Epithelial cell of esophagus (primary cell): ENCODE results near the gene ASTN2.

Experiments
- DNase-seq: peaks from one replicate; pipeline ENCODE4 v3.0.0; 2010; ENCODE audit warnings: low read depth
- H3K4me3 ChIP-seq: 2 replicates; pipeline ENCODE4 v1.5.1; 2011; ENCODE audit warnings: mild to moderate bottlenecking, low read length, control low read depth
- TF ChIP-seq, protein P1 (sequence below): IDR thresholded peaks from 2 replicates; pipeline ENCODE4 v1.5.1; 2011; ENCODE audit warnings: low read depth, mild to moderate bottlenecking, low read length, control low read depth, inconsistent platforms; ENCODE audit not compliant: insufficient read depth; ENCODE audit errors: missing control alignments

The ASTN2 gene

DNA sequence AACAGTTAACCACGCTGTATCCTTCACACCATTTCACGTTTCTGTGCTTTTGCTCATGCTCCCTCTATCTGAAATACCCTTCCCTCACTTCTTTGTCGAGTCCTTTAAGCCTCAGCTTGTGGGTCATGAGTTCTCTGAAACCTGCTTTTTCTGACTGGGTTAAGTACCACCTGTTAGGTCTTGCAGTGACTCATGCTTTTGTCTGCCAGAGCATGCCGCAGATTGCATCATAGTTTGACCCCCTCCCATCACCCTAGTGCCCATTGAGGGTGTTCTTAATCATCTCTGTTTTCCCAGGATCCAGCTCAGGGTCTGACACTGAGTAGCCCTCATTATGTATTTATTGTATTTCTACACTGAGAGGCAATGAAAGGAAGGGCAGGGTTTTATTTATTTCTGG, 190.2 kb downstream of the ASTN2 start:
- no peak for DNase-seq
- TF ChIP-seq, protein P1, sequence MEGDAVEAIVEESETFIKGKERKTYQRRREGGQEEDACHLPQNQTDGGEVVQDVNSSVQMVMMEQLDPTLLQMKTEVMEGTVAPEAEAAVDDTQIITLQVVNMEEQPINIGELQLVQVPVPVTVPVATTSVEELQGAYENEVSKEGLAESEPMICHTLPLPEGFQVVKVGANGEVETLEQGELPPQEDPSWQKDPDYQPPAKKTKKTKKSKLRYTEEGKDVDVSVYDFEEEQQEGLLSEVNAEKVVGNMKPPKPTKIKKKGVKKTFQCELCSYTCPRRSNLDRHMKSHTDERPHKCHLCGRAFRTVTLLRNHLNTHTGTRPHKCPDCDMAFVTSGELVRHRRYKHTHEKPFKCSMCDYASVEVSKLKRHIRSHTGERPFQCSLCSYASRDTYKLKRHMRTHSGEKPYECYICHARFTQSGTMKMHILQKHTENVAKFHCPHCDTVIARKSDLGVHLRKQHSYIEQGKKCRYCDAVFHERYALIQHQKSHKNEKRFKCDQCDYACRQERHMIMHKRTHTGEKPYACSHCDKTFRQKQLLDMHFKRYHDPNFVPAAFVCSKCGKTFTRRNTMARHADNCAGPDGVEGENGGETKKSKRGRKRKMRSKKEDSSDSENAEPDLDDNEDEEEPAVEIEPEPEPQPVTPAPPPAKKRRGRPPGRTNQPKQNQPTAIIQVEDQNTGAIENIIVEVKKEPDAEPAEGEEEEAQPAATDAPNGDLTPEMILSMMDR: no peak
- no peak overlapping the region for H3K4me3 ChIP-seq

DNA sequence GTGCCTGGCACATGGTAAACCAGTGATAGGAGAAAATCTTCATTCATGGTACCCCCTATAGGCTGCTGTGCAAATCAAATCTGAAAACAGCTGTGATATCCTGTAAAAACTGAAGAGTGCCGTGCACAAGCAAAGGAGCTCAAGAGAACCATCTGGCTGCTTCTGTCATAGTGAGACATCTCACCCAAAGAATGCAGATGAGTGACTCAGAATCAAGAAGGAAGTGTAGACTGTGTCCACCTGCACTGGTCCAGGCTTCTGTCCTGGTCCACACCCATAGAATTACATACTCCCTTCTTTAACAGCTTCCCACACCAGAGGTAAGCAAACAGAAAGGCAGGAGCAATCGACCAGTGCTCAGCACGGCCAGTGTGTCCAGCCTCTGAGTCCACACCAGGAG, 195.9 kb downstream of the ASTN2 start:
- peak; percentile 10 for DNase-seq
- TF ChIP-seq, protein P1: no peak

DNA sequence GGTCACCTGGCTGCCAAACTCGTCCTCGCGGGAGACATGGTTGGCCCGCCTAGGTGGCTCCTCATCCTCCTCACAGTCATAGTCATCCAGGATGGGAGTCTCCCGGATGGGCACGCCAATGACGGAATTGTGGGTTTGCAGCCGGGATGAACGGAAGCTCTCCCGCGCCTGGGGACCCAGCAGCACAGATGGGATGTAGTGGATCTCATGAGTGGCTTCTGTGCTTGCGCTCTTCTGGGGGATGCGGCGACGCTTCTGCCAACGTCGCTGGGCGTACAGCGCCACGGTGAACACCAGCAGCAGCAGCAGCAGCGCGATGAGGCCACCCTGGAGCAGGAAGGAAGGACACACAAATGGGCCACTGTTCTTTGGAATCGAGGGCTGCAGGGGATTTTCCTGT, 200.4 kb downstream of the ASTN2 start:
- no peak for DNase-seq
- TF ChIP-seq, protein P1: no peak
- no peak overlapping the region for H3K4me3 ChIP-seq

More for the DNA sequence above, 195.9 kb downstream of the ASTN2 start:
- no peak overlapping the region for H3K4me3 ChIP-seq

DNA sequence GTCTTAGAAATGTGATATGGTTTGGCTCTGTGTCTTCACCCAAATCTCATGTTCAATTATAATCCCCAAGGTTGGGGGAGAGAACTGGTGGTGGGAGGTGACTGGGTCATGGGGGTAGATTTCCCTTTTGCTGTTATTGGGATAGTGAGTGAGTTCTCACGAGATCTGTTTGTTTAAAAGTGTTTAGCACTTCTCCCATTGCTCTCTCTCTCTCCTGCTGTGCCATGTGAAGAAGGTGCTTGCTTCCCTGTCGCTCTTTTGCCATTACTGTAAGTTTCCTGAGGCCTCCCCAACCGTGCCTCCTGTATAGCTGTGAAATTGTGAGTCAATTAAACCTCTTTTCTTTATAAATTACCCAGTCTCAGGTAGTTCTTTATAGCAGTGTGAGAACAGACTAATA, 203.6 kb downstream of the ASTN2 start:
- no peak for DNase-seq
- no peak overlapping the region for H3K4me3 ChIP-seq
- TF ChIP-seq, protein P1: no peak

DNA sequence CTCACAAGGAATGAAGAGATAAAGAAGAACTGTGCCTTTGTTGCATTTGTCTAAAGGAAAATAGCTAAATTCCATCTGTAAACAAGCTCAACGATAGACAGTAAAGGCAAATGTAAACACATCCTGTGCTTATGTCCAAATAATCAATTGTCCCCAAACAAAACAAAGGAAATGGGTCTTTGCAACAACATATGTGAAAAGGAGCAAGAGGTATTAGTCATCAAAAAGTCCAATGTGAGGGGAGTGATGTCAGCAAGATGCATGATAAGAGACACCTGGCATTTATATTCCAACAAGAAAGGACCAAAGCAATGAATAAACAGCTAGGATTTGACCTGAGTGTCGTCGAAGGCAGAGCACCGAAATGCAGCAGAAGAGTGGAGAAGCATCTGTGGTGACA, 209.1 kb downstream of the ASTN2 start:
- no peak for DNase-seq
- H3K4me3 ChIP-seq: no peak overlapping the region
- TF ChIP-seq, protein P1: no peak

DNA sequence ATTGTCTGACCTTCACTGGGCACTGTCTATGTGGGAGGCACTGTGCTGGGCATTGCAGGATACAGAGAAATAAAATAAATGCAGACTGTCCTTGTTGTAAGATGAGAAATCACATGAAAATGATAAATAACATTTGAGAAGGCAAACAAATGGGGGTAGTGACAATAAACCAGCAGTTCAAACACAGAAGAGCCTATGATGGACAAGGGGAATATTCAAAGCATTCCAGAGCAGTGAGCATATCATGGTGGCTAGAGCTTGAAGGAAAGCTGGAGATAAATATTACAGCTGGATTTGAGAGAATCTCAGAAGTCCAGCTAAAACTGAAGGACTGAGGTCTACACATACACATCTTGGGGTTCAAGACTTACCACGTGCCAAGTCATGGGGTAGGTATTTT, 209.9 kb downstream of the ASTN2 start:
- DNase-seq: no peak
- no peak overlapping the region for H3K4me3 ChIP-seq
- TF ChIP-seq, protein P1: no peak

DNA sequence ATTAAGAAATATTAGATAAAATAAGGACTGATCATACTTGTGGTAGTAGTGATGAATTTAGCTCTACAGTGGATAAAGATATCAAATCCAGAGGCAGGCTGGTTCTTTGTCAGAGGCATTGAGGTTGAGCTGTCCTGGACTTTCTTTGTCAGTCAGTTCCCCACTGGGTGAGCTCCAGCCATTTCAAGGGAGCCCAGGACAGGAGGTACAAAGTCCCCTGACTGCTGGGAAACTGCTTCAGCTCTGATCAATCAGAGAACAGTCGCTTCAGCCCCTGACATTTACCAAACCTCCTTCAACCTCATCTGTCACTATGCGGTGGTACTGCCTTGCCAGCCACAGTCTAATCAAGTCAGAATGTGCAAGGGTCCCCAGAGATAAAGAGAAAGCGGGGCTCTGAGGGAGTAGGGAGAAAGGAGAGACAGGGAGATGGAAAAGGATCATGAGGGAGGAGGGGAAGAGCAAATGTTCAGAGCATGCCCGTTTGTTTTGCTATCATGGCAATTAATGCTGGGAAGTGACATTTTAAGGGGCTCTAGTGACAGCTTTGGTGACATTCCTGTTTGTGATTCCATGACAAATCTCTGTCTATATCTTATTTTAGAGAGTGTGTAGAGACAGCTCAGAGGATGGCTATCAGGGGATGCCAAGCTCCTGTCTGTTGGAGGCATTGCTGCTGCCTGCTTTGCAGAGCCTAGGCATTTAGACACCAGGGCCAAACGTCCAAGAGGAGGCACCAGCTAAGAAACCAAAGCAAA, 223.2 kb downstream of the ASTN2 start:
- TF ChIP-seq, protein P1: no peak
- H3K4me3 ChIP-seq: no peak overlapping the region
- no peak for DNase-seq
